T-helper 17 cell (primary cell): ENCODE measurements around the gene EFEMP2. TPM values are rescaled to one million over a fixed set of nuclear protein-coding genes. Genes with fewer than 3 reads are reported as not detected.

Experiments used
- ATAC-seq: fragments of 150-1000 bp; cut with Tn5 transposase; 2 replicates; pipeline ENCODE4 v1.10.0; 2021; ENCODE audit warnings: mild to moderate bottlenecking, moderate library complexity
- DNase-seq, 3 donors: peaks; one replicate each; pipeline versions ENCODE4 v3.0.0 to v3.0.0-alpha.2; 2020 to 2021
- H3K9me3 ChIP-seq: one replicate; pipeline ENCODE4 v1.7.0; 2013; ENCODE audit warnings: low read length, mild to moderate bottlenecking; ENCODE audit not compliant: control insufficient read depth, poor library complexity, severe bottlenecking
- H3K27ac Mint-ChIP-seq: one replicate; pipeline ENCODE4 v1.8.0; 2022; ENCODE audit warnings: mild to moderate bottlenecking, moderate library complexity, mixed read lengths
- H3K27me3 Mint-ChIP-seq: one replicate; pipeline ENCODE4 v1.8.0; 2022; ENCODE audit warnings: mixed read lengths
- H3K36me3 Mint-ChIP-seq: one replicate; pipeline ENCODE4 v1.8.0; 2022; ENCODE audit warnings: low read depth, mixed read lengths
- H3K4me1 Mint-ChIP-seq: one replicate; pipeline ENCODE4 v1.8.0; 2022; ENCODE audit warnings: mild to moderate bottlenecking, mixed read lengths
- H3K4me3 Mint-ChIP-seq: one replicate; pipeline ENCODE4 v1.8.0; 2022; ENCODE audit warnings: mild to moderate bottlenecking, moderate library complexity, mixed read lengths
- total RNA-seq, 4 donors: library from RNA in 2 of 4; stranded (reverse) in 2 of 4; gene quantifications; one replicate each; pipeline ENCODE4 v1.2.3 and lab custom pipeline; 2022 to 2026

EFEMP2 gene
- total RNA-seq, 2 donors from 2014 or later, result 5.1 to 8.0 TPM

DNA sequence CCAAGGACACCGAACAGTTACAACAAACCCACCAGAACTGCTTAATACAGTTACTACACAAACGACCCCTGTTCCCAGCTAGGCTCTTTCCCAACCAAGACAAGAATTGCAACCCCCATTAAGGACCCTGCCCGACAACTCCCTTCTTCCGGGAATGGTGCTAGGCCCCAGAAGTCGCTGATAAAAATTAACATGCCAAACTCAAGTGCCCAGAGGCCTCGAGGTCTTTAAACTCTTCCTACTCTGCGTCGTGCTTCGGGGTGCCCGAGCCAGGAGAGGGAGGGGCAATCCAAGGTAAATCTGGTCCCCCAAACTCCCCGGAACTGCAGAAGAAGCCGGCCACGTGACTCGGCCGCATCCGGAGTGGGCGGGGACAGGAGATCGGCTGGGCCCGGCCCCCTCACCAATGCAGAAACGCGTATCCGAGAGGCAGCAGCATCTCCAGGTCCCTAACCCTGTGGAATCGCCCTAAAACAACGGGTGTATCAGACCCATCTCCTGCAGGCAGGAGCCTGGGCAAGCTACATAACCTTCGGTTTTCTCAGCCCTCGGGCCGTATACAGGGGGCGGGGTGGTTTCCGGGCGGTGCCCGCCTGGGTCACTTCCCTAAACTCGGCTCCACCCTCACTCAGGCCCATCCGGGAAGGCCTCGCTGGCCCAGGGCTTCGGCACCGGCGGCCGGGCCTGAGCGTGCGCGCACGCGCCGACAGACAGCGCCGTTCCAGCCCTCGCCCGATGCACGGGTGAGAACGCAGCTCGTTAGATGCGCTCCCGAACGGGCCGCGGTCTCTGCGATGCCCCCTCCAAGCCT lies 15.7 kb downstream of the EFEMP2 start:
- no peaks in the 10 kb centered on the region for H3K27me3 Mint-ChIP-seq
- no peaks in the 10 kb centered on the region for H3K9me3 ChIP-seq
- peaks cover 5% of the 10 kb centered on the region for H3K36me3 Mint-ChIP-seq
- peak; percentile 11 for ATAC-seq
- peaks cover 48% of the 10 kb centered on the region for H3K4me1 Mint-ChIP-seq
- H3K27ac Mint-ChIP-seq, result peak overlapping the region; percentile 87
- H3K4me3 Mint-ChIP-seq, result peak overlapping the region; percentile 99
- DNase-seq, result peak; percentile 67 to 78 (median 75)

DNA sequence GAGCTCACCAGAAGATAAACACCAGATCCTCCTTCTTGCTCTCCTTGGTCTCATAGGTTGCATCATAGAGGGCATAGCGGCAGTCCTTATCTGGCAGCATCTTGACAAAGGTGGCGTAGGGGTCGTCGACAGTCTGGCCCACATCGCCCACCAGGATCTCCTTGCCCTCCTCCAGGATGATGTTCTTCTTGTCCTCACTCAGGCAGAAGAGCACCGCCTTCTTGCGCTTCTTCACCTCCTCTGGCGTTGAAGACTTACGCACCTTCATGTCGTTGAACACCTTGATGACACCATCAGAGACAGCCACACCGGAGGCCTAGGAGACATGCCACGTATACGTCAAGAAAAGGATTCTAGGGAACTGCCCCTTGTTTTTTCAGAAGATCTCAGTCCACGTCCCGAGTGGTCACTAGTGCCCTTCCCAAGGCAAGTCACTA lies 16.7 kb downstream of the EFEMP2 start:
- no peak for ATAC-seq
- no peak for DNase-seq
- Mint-ChIP-seq H3K27me3 (no peaks in the 10 kb centered on the region), H3K4me1 (peaks cover 43% of the 10 kb centered on the region), H3K4me3 (peak overlapping the region; percentile 99), H3K27ac (peak overlapping the region; percentile 87), H3K36me3 (peaks cover 5% of the 10 kb centered on the region)
- no peaks in the 10 kb centered on the region for H3K9me3 ChIP-seq

DNA sequence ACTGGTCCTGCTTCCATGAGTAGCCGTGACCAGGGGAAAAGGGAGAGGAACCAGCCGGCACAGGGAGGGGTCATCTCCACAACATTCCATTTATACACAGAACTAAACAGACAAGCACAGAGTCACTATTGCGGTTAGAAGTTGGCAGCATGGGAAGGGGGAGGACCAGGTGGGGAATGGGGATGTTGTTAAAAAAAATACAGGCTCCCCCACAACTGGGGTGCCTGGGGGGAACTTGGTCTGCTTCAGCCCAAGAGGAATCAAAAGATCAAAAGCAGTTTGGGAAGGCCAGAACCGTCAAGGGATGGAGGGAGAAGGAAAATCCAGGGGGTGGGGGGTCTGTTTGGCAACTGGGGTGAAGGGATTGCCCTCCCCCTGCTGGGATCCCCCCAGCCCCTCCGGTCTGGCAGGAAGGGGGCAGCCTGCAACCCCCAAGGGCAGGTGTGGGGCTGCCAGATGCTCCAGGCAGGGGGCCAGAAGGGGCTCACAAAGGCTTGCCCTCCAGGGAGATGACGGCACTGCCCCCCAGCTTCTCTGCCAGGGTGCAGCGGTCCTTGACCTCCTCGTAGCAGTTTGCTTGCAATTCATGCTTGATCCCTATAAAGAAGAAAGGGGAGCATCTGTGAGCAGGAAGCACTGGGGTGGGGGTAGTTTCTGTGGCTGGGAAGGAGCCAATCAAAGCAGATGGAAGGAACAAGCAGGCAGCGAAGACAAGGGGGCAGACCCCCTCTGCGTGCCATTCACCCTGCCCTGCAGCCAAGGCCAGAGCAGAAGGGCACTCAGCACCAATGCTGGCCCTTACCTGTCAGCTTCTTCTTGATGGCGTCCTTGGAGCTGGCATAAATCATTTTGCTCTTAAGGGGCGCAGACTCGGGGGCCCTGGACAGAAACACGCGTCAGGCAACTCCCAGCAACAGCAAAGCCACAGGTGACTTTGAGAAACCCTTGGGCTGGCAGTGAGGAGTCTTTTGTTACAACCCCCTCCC lies 17.5 kb downstream of the EFEMP2 start:
- DNase-seq (no peak), ATAC-seq (no peak)
- H3K4me3 Mint-ChIP-seq, result peak overlapping the region; percentile 99
- peaks cover 41% of the 10 kb centered on the region for H3K4me1 Mint-ChIP-seq
- H3K9me3 ChIP-seq, result no peaks in the 10 kb centered on the region
- H3K27ac Mint-ChIP-seq, result peak overlapping the region; percentile 87
- no peaks in the 10 kb centered on the region for H3K27me3 Mint-ChIP-seq
- H3K36me3 Mint-ChIP-seq, result peaks cover 3% of the 10 kb centered on the region

DNA sequence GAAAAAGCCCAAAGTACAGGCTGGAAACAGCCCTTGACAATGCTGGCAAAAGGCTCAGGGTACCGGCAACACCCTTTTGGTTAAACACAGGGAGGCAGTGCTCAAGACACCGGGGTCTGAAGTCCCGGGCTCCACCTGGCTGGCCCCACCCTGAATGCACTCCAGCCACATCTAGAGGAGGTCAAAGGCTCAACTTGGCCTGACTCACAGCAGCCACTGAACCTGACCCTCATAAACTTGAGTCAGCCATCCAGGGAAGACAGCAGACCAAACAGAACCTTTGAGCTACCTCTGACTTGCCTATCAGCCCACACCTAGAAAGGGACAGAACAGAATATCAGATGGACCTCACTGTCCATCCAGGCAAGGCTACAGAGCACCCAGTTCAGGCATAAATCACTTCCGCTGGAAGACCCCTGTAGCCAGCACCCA lies 18.4 kb downstream of the EFEMP2 start:
- peaks cover 3% of the 10 kb centered on the region for H3K36me3 Mint-ChIP-seq
- H3K4me1 Mint-ChIP-seq, result peaks cover 36% of the 10 kb centered on the region
- H3K27ac Mint-ChIP-seq, result no peak overlapping the region
- DNase-seq, result no peak
- no peaks in the 10 kb centered on the region for H3K9me3 ChIP-seq
- H3K27me3 Mint-ChIP-seq, result no peaks in the 10 kb centered on the region
- peak overlapping the region; percentile 70 for H3K4me3 Mint-ChIP-seq
- ATAC-seq, result no peak

DNA sequence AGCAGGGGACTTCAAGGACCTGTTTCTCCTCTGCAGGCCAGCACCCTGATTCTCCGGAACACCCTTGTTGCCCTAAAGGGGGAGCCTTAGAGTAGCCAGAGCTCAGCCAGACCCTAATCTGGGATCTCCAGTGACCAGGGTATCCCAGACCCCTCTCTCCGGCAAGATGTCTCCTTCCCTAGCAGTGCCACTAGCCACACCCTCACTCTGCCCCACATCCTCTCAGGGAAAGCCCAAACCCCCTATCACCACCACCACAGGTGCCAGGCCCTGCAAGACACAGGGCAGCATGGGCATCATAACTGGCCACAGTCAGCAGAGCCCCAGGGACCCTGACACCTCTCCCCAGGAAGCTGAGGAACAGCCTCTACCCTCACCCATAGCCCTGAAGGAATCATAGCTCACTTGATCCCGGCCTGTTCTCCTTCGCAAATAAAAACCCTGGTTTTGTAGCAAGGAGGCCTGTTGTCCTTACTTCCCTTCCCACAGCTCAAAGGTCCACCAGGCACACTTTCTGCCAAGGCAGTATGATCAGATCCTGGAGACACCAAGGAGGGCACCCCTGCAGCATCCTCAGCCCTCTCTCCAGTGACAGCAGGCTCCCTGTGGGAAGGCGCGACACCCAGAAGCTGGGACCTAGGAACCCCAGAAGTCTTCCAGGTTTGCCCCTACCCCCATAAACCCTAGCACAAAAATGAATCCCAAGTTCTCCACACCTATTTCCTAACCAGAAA lies 19.2 kb downstream of the EFEMP2 start:
- peaks cover 3% of the 10 kb centered on the region for H3K36me3 Mint-ChIP-seq
- H3K27me3 Mint-ChIP-seq, result no peaks in the 10 kb centered on the region
- no peak for ATAC-seq
- H3K4me1 Mint-ChIP-seq, result peaks cover 30% of the 10 kb centered on the region
- H3K9me3 ChIP-seq, result no peaks in the 10 kb centered on the region
- no peak for DNase-seq
- no peak overlapping the region for H3K27ac Mint-ChIP-seq
- no peak overlapping the region for H3K4me3 Mint-ChIP-seq

DNA sequence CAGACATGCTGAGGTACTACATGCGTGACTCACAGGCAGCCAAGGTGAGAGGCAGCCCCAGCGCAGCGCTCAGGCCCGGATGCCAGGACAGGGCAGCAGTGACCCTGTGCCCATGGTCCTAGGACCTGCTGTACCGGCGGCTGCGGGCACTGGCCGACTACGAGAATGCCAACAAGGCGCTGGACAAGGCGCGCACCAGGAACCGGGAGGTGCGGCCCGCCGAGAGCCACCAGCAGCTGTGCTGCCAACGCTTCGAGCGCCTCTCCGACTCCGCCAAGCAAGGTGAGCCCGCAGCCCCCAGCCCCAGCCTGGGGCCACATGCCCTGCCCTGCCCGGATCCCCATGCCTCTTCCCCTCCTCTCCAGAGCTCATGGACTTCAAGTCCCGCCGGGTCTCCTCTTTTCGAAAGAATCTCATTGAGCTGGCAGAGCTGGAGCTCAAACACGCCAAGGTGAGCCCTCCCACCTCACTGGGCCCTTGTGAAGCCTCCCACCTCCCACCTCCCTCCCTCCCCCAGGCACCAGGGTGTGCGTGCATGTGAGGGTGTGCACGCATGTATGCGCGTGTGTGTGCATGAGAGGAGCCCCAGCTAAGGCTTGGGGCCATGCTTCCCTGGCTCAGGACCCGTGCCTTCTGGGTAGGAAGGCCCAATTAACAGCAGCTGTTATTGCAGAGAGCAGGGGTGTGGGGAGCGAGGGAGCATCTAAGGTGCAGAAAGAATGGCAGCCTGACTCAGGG lies 19.9 kb downstream of the EFEMP2 start:
- Mint-ChIP-seq H3K27me3 (no peaks in the 10 kb centered on the region), H3K27ac (peak overlapping the region; percentile 24), H3K4me1 (peaks cover 27% of the 10 kb centered on the region), H3K4me3 (no peak overlapping the region), H3K36me3 (peaks cover 3% of the 10 kb centered on the region)
- ATAC-seq, result no peak
- no peak for DNase-seq
- H3K9me3 ChIP-seq, result no peaks in the 10 kb centered on the region

DNA sequence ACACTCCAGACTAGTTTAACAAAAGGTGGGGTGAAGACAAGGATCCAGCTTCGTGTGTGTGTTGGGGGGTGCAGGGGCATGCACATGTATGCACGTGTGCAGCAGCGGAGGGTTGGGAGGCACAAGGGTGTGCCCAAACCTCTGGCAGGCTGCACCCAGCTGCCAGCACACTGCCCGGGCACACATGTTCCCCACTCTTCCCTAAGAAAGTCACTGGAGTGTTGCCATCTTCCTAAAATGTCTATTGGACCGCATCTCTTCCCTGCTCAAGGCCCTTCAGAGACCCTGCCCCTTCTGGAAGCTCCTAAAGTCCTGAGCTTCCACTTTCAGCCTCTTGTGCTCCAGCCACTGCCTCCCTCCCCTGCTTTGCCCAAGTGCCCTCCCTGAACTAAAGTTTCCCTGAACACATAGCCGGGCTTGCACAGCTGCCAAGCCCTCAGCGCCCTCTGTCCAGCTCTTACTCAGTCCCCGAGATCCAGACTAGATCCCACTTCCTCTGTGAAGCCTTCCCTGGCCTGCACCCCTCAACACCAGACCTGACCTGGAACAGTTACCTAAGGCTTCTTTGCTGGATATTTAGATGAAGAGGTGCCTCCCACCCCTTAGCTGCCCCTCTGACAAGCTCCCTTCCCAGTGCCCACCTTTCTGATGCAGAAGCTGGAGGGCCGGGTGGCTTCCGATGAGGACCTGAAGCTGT lies 20.6 kb downstream of the EFEMP2 start:
- no peaks in the 10 kb centered on the region for H3K9me3 ChIP-seq
- DNase-seq (no peak), ATAC-seq (no peak)
- Mint-ChIP-seq H3K27ac (peak overlapping the region; percentile 24), H3K4me3 (no peak overlapping the region), H3K4me1 (peaks cover 28% of the 10 kb centered on the region), H3K27me3 (no peaks in the 10 kb centered on the region), H3K36me3 (peaks cover 3% of the 10 kb centered on the region)

DNA sequence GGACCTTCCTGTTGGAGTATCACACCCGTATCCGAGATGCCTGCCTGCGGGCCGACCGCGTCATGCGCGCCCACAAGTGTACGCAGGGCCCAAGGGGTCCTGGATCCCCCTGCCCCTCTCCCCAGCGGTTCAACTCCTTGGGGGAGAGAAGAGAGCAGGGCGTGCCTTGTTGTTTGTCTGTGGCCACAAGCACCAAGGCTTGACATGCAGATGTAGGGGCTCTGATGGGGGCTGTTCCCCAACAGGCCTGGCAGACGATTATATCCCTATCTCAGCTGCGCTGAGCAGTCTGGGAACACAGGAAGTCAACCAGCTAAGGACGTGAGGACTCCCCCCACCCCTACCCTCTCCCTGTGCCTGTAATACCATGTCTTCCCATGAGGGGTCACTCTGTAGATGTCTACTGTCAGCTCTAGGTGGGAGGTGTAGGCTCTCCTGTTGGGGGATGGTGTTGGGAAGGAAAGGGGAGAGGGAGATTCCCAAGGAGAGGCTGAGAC lies 21.5 kb downstream of the EFEMP2 start:
- no peaks in the 10 kb centered on the region for H3K27me3 Mint-ChIP-seq
- H3K4me3 Mint-ChIP-seq, result no peak overlapping the region
- peaks cover 3% of the 10 kb centered on the region for H3K36me3 Mint-ChIP-seq
- ATAC-seq, result no peak
- H3K9me3 ChIP-seq, result no peaks in the 10 kb centered on the region
- no peak for DNase-seq
- peaks cover 20% of the 10 kb centered on the region for H3K4me1 Mint-ChIP-seq
- H3K27ac Mint-ChIP-seq, result no peak overlapping the region

DNA sequence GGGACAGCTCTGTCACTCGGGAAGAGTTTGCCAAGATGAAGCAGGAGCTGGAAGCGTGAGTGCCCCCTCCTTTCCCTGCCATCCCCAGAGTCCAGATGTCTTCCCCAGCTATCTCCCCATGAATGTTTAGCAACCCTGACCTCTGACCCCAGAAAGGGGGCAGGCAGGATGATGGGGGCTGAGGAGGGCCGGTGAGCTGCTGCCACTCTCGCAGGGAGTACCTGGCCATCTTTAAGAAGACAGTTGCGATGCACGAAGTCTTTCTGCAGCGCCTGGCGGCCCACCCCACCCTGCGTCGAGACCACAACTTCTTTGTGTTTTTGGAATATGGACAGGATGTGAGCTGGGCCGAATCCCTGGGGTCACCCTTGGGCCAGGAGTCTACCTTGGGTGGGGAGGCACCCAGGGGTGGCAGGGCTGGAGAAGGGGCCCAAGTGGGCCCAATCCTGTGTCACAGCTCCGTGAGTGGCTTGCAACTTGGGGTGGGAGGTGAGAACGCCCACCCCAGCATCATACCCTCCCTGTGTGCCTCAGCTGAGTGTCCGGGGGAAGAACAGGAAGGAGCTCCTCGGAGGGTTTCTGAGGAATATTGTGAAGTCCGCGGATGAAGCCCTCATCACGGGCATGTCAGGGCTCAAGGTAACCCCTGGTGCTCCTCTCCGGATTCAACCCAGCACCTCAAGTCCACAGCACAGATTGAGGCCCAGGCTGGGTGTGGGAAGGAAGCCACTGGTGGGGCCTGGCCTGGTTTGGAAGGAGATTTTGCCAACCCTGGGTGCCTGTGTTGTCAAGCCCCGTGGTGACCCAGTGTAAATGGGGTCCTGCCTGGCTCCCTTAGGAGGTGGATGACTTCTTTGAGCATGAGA lies 22.1 kb downstream of the EFEMP2 start:
- Mint-ChIP-seq H3K4me3 (no peak overlapping the region), H3K27me3 (no peaks in the 10 kb centered on the region), H3K36me3 (peaks cover 3% of the 10 kb centered on the region), H3K27ac (peak overlapping the region; percentile 68), H3K4me1 (peaks cover 17% of the 10 kb centered on the region)
- ATAC-seq (no peak), DNase-seq (peak in 1 of 3 donors; percentile 7)
- no peaks in the 10 kb centered on the region for H3K9me3 ChIP-seq

DNA sequence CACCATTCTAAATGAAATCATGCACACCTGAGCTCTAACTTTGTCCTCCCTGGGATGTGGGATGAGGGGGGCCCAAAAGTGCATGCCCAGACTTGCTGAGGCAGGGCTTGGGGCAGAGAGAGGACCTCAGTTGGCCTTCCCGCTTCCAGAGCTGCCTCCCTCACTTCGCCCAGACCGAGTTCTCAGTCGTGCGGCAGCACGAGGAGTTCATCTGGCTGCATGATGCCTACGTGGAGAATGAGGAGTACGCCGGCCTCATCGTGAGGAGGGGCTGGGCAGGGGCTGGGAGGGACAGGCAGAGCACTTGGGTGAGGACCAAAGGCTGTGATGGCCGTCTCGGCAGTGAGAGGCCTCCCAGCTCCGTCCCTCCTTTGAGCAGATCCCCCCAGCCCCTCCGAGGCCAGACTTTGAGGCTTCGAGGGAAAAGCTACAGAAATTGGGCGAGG lies 22.8 kb downstream of the EFEMP2 start:
- Mint-ChIP-seq H3K36me3 (peaks cover 2% of the 10 kb centered on the region), H3K27ac (peak overlapping the region; percentile 68), H3K4me1 (peaks cover 15% of the 10 kb centered on the region), H3K4me3 (no peak overlapping the region), H3K27me3 (no peaks in the 10 kb centered on the region)
- H3K9me3 ChIP-seq, result no peaks in the 10 kb centered on the region
- DNase-seq, result no peak
- ATAC-seq, result no peak

DNA sequence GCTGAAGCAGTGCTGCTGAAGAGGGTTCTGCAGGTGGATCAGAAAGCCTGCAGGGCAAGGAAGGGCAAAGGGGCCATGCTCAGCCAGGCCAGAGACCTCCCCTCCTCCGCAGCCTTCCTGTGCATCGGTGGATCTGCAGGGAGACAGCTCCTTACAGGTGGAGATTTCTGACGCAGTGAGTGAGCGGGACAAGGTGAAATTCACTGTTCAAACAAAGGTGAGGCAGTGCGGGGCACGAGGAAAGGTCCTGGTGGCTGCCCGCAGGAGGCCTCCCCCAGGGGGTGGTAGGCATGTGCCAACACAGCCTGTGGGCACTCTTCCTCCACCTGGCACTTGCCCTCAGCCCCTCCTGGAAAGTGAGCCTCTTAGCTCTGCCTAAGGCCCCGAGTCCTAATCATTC lies 23.2 kb downstream of the EFEMP2 start:
- Mint-ChIP-seq H3K27me3 (no peaks in the 10 kb centered on the region), H3K4me1 (peaks cover 11% of the 10 kb centered on the region), H3K27ac (peak overlapping the region; percentile 68), H3K36me3 (no peaks in the 10 kb centered on the region), H3K4me3 (no peak overlapping the region)
- DNase-seq (no peak), ATAC-seq (no peak)
- H3K9me3 ChIP-seq, result no peaks in the 10 kb centered on the region
